TTC549 (cell line): ENCODE measurements around the gene CHRNA4.

ENCODE experiments used
- FAIRE-seq: peaks from 2 replicates; lab custom pipeline; 2012; peaks lifted over from hg19 to GRCh38; lab: Jason Lieb, UNC

Gene CHRNA4

DNA sequence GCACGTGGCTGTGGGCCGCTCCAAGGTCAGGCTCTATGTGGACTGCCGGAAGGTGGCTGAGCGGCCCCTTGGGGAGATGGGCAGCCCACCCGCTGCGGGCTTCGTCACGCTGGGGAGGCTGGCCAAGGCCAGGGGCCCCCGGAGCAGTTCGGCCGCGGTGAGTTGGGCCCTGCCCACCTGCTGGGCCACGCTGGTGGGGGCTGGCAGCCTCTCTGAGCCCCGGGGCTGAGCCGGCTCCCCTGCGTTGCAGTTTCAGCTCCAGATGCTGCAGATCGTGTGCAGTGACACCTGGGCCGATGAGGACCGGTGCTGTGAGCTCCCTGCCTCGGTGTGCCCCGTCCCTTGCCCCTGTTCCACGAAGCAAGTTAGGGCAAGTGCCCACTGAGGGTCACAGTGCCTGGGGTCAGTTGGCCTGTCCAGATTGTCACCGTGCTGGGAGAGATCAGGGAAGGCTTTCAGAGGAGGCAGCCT is 41.1 kb downstream of the CHRNA4 start:
- FAIRE-seq = no peak

GRCh38 chr20:63319164-63320040 is 41.7 kb downstream of the CHRNA4 start:
- FAIRE-seq = no peak

- no peak for FAIRE-seq
These were observed 42.6 kb downstream of the CHRNA4 start for GRCh38 chr20:63318391-63319163.

- FAIRE-seq = no peak
These were observed 43.4 kb downstream of the CHRNA4 start for GRCh38 chr20:63317601-63318291.

GRCh38 chr20:63317061-63317460 is 44.1 kb downstream of the CHRNA4 start:
- no peak for FAIRE-seq

DNA sequence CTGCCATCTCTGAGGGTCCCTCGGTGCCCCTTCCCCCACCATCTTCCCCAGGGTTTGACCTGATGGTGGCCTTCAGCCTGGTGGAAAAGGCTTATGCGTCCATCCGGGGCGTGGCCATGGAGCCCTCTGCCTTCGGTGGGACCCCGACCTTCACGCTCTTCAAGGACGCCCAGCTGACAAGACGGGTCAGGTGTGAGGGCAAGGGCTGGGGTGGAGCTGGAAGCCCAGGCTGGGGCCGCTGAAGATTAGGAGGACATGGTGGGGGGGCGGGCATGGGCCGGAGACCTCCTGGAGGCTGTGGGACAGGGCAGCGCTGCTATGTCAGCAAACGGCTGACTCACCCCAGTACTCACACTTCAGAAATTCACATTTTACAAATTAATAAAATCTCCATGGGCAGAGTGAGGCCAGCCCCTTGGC is 44.6 kb downstream of the CHRNA4 start:
- no peak for FAIRE-seq

DNA sequence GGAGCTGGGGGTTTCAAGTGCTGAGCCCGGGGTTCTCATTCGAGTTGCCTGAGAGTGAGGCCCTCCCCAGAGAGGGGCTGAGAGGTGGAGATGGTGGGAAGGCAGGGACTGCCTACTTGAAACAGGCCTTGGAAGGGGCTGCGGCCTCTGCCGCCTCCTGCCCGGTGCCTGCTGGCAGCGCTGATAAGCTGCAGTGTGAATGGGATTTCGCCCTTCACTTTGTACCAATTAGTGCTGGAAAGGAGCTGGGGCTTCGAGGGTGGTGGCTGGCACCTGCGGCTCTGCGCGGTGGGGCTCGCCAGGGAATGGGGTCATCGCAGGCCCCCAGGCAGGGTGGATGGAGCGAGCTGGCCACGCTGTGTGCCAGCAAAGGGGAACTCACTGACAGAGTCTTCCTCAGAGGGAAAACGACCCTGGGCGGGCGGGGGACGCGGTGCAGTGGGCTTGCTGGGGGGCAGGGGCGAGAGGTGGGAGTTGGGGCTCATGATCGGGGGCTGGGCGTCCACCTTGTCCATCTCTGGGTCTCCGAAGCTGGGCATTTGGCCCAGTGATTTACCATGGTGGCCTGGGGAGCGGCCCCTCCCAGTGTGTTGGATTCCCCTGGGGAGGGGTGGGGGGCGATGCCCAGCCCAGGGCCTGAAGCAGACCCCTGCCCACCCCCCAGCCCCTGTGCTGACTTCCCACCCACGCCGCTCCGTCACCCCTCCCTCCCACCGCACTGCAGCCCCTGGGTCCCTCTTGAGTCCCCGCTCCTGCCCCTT is 45.2 kb downstream of the CHRNA4 start:
- no peak for FAIRE-seq

- no peak for FAIRE-seq
These were observed 45.9 kb downstream of the CHRNA4 start for GRCh38 chr20:63315240-63315689.

- FAIRE-seq = no peak
These were observed 46.4 kb downstream of the CHRNA4 start for GRCh38 chr20:63314566-63315239.

DNA sequence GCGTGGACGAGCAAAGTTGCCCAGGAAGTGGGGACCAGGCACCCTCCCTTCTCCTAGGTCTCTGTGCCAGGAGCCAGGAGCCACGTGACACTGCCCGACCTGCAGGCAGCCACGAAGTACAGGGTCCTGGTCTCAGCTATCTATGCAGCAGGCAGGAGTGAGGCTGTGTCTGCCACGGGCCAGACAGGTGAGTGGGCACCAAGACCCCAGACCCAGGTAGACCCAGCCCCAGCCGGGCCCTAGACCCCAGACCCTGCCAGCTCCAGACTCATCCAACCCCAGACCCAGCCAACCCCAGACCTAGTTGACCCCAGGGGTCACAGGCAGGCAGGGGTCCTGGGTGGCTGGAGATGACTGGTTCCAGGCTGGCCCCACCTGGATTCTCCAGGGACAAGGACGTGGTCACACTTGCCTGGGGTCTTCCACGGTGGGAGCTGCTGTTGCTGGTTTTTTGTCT is 47.1 kb downstream of the CHRNA4 start:
- FAIRE-seq = no peak

- FAIRE-seq = no peak
These were observed 47.7 kb downstream of the CHRNA4 start for GRCh38 chr20:63313349-63314014.

- FAIRE-seq = no peak
These were observed 48.3 kb downstream of the CHRNA4 start for GRCh38 chr20:63312690-63313348.

- FAIRE-seq = no peak
These were observed 48.9 kb downstream of the CHRNA4 start for GRCh38 chr20:63312273-63312672.

GRCh38 chr20:63311833-63312243 is 49.3 kb downstream of the CHRNA4 start:
- no peak for FAIRE-seq

- no peak for FAIRE-seq
These were observed 49.8 kb downstream of the CHRNA4 start for GRCh38 chr20:63311186-63311832.

DNA sequence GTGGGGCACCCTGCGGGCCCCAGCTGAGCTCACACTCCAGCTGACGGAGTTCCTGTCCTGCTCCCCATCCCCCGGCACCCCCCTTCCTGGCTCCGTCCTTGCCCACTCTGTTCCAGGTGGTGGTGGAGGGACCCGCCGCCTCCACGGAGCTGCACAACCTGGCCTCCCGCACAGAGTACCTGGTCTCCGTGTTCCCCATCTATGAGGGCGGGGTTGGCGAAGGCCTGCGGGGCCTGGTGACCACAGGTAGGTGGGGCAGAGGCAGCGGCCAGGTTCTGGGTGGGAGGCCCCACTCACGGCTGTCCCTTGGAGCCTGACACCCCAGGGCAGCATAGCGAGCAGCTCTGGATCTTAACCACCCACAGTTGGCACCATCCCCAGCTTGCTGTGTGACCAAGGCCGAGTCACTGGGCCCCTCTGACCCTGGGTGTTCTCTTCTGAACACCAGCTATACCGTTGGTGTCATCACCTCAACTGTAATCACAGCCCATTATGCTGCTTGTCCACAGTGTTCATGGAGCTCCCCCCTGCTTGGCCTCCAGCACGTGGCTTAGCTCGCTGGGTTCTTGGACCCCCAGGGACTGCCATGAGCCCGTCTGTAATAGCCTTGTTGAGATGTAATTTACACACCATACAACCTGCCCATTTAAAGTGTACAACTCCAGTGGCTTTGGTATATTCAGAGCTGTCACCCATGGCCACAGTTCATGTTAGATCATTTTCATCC is 50.7 kb downstream of the CHRNA4 start:
- no peak for FAIRE-seq

DNA sequence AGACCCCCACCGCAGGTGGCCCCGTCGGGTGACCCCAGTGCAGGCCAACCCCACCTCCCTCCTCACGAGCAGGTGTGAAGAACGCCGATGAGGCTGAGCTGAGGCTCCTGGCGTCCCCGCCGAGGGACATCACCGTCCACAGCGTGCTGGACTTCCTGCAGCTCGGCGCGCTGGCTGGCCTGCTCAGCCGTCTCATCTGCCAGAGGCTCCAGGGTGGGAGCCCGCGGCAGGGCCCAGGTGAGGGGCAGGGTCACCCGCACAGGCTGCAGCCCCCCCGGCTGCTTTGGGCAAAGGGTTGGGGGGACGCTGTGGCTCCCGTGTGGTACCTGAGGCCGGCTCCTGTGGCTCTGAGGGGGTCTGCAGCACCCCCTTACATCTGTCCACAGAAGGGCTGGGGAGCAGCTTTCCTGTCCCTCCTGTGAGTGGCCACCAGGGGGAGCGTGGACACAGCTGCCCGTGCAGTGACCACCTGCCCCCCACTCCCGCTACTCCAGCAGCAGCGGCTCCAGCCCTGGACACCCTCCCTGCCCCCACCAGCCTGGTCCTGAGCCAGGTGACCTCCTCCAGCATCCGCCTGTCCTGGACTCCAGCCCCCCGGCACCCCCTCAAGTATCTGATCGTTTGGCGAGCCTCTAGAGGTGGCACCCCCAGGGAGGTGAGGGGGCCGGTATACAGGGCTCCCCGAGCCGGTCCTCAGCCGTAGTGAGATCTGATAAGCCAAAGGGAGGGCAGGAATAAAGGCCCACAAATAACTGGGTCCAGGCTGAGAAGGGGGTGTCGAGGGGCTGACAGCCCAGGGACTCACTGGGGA is 51.7 kb downstream of the CHRNA4 start:
- no peak for FAIRE-seq
